Spinal cord (tissue), 10 donors: ENCODE results near the gene PI3. TPM values are rescaled to one million over a fixed set of nuclear protein-coding genes. Genes with fewer than 3 reads are reported as not detected.
"Not testable (repeated sequence)": the region's sequence is repeated elsewhere in the genome, so short reads cannot be mapped to it uniquely, and the experiment has no call there.

Source experiments
- DNase-seq, 6 donors: peaks; one replicate each; pipeline versions ENCODE4 v3.0.0 to v3.0.0-alpha.2; 2013 to 2015; ENCODE audit warnings: low spot score in 6 of 6, low read depth in 4 of 6
- H3K27ac ChIP-seq: one replicate; pipeline ENCODE4 v1.5.1; 2013; ENCODE audit warnings: low read depth, low read length, control low read depth
- H3K27me3 ChIP-seq: one replicate; pipeline ENCODE4 v1.6.1; 2013; ENCODE audit warnings: low read length; ENCODE audit not compliant: control insufficient read depth, insufficient read depth
- H3K36me3 ChIP-seq: one replicate; pipeline ENCODE4 v1.6.1; 2013; ENCODE audit warnings: low read length; ENCODE audit not compliant: control insufficient read depth, insufficient read depth
- H3K4me1 ChIP-seq: one replicate; pipeline ENCODE4 v1.6.1; 2013; ENCODE audit warnings: low read length; ENCODE audit not compliant: control insufficient read depth, insufficient read depth
- H3K4me3 ChIP-seq: one replicate; pipeline ENCODE4 v1.5.1; 2013; ENCODE audit warnings: low read depth, low read length, control low read depth
- H3K9me3 ChIP-seq: one replicate; pipeline ENCODE4 v1.6.1; 2013; ENCODE audit warnings: low read length; ENCODE audit not compliant: control insufficient read depth, insufficient read depth
- WGBS: methylation state at CpG from one replicate; pipeline ENCODE4 v1.1.5; 2013; ENCODE audit warnings: missing lambda C conversion rate; ENCODE audit not compliant: insufficient coverage; 5-methylcytosine and 5-hydroxymethylcytosine counted together
- long read RNA-seq, 4 donors: transcript quantifications; one replicate each; lab custom pipeline, GENCODE V29; 2026
- polyA plus RNA-seq, 2 donors: library from polyadenylated mRNA; unstranded; fragments of 120-200 nt; gene quantifications; one replicate each; pipeline ENCODE4 v1.2.1, GENCODE V29; 2013; ENCODE audit not compliant: insufficient read length in 2 of 2
- total RNA-seq, 2 donors: library from RNA; depleted of rRNA in 1 of 2; stranded (reverse); fragments of 120-200 nt in 1 of 2; fragments of >200 nt in 1 of 2; gene quantifications; one replicate each; pipeline versions ENCODE4 v1.2.3 to v1.2.4, GENCODE V29; 2013 to 2014
- donor health status: healthy.

Gene PI3, protein sequence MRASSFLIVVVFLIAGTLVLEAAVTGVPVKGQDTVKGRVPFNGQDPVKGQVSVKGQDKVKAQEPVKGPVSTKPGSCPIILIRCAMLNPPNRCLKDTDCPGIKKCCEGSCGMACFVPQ
- total RNA-seq (not detected), polyA plus RNA-seq (not detected)
- long read RNA-seq, donor 1 = 0 reads
- long read RNA-seq, donor 2 = 0 reads
- long read RNA-seq, donor 3 = 0 reads
- long read RNA-seq, donor 4 = 0 reads

DNA sequence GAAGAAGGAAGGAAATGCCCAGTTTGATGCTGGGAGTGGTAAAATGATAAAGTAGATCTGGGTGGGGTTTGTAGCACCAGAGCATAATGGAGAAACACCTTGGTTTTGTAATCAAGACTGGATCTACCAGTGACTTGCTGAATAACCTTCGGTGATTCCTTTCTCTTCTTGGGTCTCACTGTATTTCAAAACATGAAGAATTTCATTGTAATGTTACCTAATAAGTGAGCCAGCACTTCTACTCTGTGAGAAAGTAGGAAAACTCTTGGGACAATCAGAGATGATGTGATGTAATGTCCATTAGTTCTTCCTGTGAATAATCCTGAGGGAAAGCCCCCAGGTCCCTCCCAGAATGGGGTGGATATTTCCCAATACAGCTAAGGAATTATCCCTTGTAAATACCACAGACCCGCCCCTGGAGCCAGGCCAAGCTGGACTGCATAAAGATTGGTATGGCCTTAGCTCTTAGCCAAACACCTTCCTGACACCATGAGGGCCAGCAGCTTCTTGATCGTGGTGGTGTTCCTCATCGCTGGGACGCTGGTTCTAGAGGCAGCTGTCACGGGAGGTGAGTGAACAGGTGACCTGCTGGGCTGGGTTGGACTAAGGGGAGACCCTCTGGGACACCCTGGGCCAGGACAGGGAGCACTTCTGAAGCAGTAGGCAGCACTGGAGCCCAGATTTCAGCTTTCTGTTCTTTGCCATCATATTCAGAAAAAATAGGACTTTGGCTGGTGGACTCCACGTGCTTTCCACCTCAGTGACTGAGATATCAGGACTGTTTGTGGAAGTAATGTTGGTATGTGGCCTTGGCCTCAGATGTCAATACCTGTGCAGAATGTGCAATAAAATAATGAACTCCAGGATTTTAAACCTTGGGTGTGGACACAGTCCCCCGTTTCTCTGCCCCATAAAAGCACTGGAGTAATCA, at the start of gene PI3:
Gene PI3 (plus strand): TSS at position 469 of the 931 bp plus-strand sequence. CDS start 21 bp downstream, at position 490.
- Histone ChIP-seq H3K27ac (no peak within 1 kb of the TSS), H3K27me3 (no peaks in the 10 kb centered on the region), H3K4me1 (no peaks in the 10 kb centered on the region), H3K9me3 (no peaks in the 10 kb centered on the region), H3K36me3 (no peaks in the 10 kb centered on the region), H3K4me3 (no peak within 1 kb of the TSS)
- 80% methylated on average over 6 of the region's 8 CpGs for WGBS
- no peak for DNase-seq

DNA sequence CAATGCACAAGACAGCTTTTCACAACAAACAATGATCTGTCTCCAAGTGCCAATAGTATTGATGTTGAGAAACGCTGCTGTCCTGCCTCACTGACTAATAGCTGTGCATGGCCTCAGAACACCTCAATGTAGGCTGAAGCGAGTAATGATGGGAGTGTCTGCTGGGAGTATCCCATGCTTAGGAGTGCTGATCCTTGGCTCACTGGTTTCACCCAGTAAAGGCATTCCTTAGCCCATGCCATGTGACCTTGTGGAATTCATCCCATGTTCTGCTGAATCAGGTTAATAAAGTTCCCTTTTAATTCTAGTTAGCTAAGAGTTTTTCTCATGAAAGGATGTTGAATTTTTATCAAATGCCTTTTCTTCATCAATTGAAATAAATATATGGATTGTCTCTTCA, 46.6 kb upstream of the PI3 start:
- peaks cover 3% of the 10 kb centered on the region for H3K27me3 ChIP-seq
- no peaks in the 10 kb centered on the region for H3K4me1 ChIP-seq
- no peaks in the 10 kb centered on the region for H3K9me3 ChIP-seq
- no peaks in the 10 kb centered on the region for H3K36me3 ChIP-seq
- no peak overlapping the region for H3K4me3 ChIP-seq
- H3K27ac ChIP-seq = no peak overlapping the region
- no peak for DNase-seq
- WGBS = 63% methylated on average over 2 of the region's 2 CpGs

- Histone ChIP-seq H3K27ac (no peak overlapping the region), H3K27me3 (peaks cover 2% of the 10 kb centered on the region), H3K4me1 (no peaks in the 10 kb centered on the region), H3K4me3 (no peak overlapping the region), H3K9me3 (no peaks in the 10 kb centered on the region), H3K36me3 (no peaks in the 10 kb centered on the region)
- WGBS = 80% methylated on average over 1 of the region's 2 CpGs
- no peak for DNase-seq
Observed at GRCh38 chr20:45136911-45137310, 37.8 kb upstream of the PI3 start.

DNA sequence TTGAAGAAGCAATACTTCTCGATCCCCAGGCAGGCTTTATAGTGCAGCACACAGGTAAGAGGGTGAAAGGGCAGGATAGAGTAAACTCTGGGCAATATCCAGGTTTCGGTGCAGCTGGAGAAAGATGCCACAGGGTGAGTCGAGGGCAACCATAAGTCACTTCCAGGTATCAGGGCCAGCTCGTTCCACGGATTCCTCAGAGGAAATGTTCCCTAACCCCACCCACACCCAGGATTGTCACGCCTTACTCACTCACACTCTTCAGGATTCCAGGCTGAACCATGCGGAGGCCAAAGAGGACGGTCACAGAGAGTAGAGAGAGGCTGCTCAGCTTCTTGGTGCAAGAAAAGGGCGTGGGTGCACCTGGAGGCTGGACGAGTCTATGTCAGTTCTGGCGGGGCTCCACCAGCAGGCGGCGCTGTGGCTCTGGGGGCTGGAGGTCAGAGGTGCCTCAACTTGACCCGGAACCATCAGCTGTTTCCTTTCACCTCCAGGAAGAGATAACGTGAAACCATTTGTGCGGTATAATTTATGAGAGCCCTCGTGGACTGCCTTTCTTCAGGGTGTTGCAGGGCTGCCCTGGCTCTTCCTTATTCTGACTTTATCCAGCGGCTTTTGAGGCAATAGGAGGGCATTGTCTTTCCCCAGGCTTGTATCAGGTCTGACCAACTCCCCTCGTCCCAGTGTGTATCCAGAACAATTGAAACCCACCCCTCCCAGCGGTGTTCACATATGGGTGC, 36.0 kb upstream of the PI3 start:
- H3K27me3 ChIP-seq = peaks cover 2% of the 10 kb centered on the region
- no peak overlapping the region for H3K4me3 ChIP-seq
- H3K27ac ChIP-seq = no peak overlapping the region
- H3K9me3 ChIP-seq = no peaks in the 10 kb centered on the region
- 47% methylated on average over 17 of the region's 20 CpGs for WGBS
- DNase-seq = no peak
- H3K36me3 ChIP-seq = no peaks in the 10 kb centered on the region
- H3K4me1 ChIP-seq = no peaks in the 10 kb centered on the region

GRCh38 chr20:45139733-45140375, 34.8 kb upstream of the PI3 start:
- not testable (repeated sequence) for H3K27me3 ChIP-seq, H3K9me3 ChIP-seq, H3K4me3 ChIP-seq, H3K27ac ChIP-seq, H3K4me1 ChIP-seq, DNase-seq, H3K36me3 ChIP-seq
- WGBS = 92% methylated on average over 5 of the region's 5 CpGs

DNA sequence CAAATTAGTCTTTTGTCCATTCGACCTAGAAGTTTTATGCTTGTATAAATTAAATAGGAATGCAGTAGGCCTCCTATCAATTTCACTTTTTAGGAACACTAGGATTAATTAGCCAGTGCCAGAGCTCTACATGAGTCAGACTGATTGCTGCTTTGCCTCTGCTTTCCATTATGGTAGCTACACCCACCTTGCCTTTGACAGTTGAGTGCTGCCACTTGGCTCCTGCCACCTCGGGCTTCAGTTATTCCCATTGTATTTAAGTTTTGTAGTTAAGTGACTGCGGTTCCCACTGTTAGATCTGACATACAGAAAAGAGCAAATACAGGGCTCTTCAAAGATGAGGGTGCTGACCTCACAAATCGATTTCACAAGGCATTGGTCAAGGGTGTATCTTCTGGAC, 33.9 kb upstream of the PI3 start:
- WGBS = 100% methylated on average over 1 of the region's 4 CpGs
- Histone ChIP-seq H3K36me3 (no peaks in the 10 kb centered on the region), H3K27ac (no peak overlapping the region), H3K27me3 (peaks cover 2% of the 10 kb centered on the region), H3K4me1 (no peaks in the 10 kb centered on the region), H3K9me3 (no peaks in the 10 kb centered on the region), H3K4me3 (no peak overlapping the region)
- no peak for DNase-seq

GRCh38 chr20:45149062-45149461, 25.6 kb upstream of the PI3 start:
- no peak overlapping the region for H3K27ac ChIP-seq
- no peak overlapping the region for H3K4me3 ChIP-seq
- WGBS = 100% methylated on average over 1 of the region's 3 CpGs
- H3K4me1 ChIP-seq = no peaks in the 10 kb centered on the region
- no peaks in the 10 kb centered on the region for H3K9me3 ChIP-seq
- peaks cover 4% of the 10 kb centered on the region for H3K27me3 ChIP-seq
- no peaks in the 10 kb centered on the region for H3K36me3 ChIP-seq
- DNase-seq = no peak

- no CpG with 5 or more reads among the region's 2 CpGs for WGBS
- Histone ChIP-seq H3K27ac (no peak overlapping the region), H3K27me3 (peaks cover 4% of the 10 kb centered on the region), H3K4me3 (no peak overlapping the region), H3K9me3 (no peaks in the 10 kb centered on the region), H3K36me3 (no peaks in the 10 kb centered on the region), H3K4me1 (no peaks in the 10 kb centered on the region)
- no peak for DNase-seq
Observed at GRCh38 chr20:45152405-45152804, 22.3 kb upstream of the PI3 start.

- Histone ChIP-seq H3K4me3 (no peak overlapping the region), H3K4me1 (peaks cover under 1% of the 10 kb centered on the region), H3K36me3 (no peaks in the 10 kb centered on the region), H3K9me3 (no peaks in the 10 kb centered on the region), H3K27ac (no peak overlapping the region), H3K27me3 (peaks cover 4% of the 10 kb centered on the region)
- 74% methylated on average over 3 of the region's 3 CpGs for WGBS
- DNase-seq = no peak
Observed at GRCh38 chr20:45153147-45153546, 21.6 kb upstream of the PI3 start.
